Measurements from ENCODE around the gene MAML3.

Gene MAML3

DNA sequence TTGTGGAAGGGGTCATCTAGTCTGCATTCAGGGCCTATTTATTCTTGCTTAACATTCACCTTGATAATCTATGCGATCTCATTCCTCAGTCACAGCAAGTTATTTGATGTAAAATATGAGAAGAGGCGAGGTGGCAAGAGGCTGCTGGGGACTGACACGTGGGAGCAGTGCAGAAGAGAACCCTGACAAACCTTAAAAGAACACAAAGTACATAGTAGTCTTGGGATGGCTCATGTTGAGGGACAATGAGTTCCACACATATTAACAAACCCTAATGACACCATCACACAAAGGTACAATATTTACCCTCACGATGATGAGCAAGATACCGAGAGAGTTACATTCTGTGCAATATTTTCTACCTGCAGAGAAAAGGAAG, 57.5 kb downstream of the MAML3 start:
- Mint-ChIP-seq H3K4me3 (peak overlapping the region; percentile 89), H3K27ac (peak overlapping the region; percentile 97), H3K9me3 (no peaks in the 10 kb centered on the region), H3K27me3 (ENCODE audit: low read depth) (no peaks in the 10 kb centered on the region), H3K36me3 (ENCODE audit: low read depth) (no peaks in the 10 kb centered on the region), H3K4me1 (ENCODE audit: low read depth) (peaks cover 76% of the 10 kb centered on the region)
- no peak for DNase-seq (ENCODE audit: low spot score)

DNA sequence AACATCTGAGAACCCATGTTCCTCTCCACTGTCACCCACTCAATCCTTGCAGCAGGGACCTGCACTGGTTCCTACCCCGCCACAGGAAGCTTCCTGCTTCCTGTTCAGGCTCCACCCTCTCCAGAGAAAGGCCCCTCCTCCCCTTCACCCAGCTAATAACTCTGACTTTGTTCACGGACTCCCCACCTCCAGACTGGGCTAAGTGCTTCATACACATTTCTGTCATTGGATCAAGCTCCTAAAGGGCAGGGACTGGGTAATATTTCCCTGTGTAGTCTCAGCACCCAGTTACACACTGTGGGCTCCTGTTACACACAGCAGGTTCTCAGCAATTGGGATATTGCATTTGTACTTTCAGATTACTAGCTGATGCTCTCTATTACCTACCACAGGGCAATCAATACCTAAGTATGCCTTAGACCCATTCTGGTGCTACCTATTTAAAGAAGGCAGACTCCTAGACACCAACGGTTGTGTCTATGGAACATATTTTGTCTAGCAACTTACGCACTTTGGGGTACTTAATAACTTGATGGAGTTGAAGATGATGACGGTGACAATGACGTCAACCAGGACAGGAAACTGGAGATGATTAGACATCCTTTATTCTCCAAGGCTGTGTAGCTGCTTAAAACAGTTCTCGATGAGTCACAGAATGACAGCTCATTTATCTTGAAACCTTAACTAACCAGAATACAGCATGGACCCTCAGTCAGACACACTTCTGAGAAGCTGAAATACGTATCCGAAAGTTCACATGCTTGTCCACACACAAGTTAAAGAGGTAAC, 58.1 kb downstream of the MAML3 start:
- H3K4me3 Mint-ChIP-seq = peak overlapping the region; percentile 89
- no peaks in the 10 kb centered on the region for H3K9me3 Mint-ChIP-seq
- H3K27ac Mint-ChIP-seq = peak overlapping the region; percentile 97
- H3K36me3 Mint-ChIP-seq (ENCODE audit: low read depth) = no peaks in the 10 kb centered on the region
- peak; percentile 78 for DNase-seq (ENCODE audit: low spot score)
- H3K27me3 Mint-ChIP-seq (ENCODE audit: low read depth) = no peaks in the 10 kb centered on the region
- H3K4me1 Mint-ChIP-seq (ENCODE audit: low read depth) = peaks cover 80% of the 10 kb centered on the region

DNA sequence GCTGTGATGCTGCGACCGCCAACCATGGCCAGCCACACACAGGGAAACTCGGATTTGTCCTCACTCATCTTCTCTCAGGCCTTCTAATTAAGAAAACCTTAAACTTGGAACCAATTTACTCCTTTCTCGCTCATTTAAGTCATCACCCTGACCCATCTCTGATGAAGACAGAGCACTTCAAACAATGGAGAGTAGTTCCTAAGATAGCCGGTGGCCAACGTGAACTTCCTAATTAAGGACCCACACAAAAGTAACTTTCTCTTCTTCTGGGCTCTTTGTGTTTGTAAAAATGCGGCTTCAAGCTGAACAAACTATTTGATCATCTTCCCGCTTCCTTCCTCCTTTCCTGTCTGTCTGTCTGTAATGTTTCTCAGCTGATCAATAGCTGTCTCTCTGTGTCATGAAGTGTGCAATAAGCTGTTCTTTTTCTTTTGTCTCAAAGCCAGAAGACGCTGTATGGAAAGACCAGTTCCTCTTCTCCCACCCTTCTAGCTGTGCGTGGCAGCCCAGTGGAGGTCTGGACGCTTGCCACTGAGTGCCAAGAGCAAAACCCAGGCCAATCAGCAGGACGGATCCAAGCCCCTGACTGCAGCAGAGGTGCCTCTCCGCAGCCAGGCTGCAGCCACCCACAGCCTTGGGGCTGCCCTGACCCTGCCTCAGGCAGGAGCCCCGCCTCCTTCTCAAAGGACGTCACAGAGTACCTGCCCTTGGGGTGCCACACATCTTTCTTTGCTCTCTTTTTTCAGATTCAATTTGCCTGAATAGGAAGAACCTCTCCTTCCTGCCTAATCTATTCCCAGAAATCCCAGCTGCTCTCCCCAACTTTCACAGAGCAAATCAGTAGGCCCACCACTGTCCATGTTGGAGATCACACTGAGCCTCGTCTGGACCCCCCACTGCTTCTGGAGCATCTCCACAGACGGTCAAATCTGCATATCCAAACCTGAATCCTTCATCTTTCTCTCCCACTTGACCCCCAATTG, 59.3 kb downstream of the MAML3 start:
- no peaks in the 10 kb centered on the region for H3K27me3 Mint-ChIP-seq (ENCODE audit: low read depth)

DNA sequence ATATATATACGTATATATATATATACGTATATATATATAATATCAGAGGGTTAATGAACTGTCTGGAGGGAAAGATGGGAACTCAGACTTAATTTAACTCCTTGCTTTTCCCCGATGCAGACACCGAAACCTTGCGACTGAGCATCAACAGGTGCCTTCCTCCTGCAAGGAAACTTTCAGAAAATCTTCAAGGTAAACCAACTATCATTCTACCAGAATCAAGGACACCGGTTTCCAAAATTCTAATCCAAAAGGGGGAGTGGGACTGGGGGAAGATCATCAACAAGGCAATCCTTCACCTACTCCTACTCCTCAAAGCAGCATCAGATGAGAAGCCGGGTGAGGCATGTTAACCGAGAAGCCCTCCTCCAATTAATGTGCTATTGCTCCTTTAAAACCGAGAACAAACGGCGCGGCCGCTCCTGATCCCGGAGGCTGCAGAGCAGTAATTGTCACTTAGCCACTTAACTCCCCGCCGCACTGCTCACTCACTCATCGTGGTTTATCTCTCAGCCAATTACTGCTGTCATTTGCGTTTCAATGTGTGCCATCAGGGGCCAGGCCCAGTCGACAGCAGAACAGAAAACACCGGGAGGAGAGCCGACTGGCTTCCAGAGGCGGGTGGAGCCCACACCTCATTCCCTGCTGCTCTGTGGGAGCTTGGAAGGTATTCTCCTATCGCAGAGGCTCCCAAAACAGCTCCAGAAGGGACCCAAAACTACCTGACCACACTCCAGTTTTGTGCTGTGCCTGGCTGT, 61.7 kb downstream of the MAML3 start:
- no peak for DNase-seq (ENCODE audit: low spot score)
- H3K9me3 Mint-ChIP-seq = no peaks in the 10 kb centered on the region
- H3K4me1 Mint-ChIP-seq (ENCODE audit: low read depth) = peaks cover 67% of the 10 kb centered on the region
- no peak overlapping the region for H3K27ac Mint-ChIP-seq
- H3K4me3 Mint-ChIP-seq = peak overlapping the region; percentile 30
- peaks cover 2% of the 10 kb centered on the region for H3K27me3 Mint-ChIP-seq (ENCODE audit: low read depth)
- no peaks in the 10 kb centered on the region for H3K36me3 Mint-ChIP-seq (ENCODE audit: low read depth)

More for the DNA sequence above, 59.3 kb downstream of the MAML3 start:
- Mint-ChIP-seq H3K9me3 (no peaks in the 10 kb centered on the region), H3K4me3 (peak overlapping the region; percentile 89), H3K4me1 (ENCODE audit: low read depth) (peaks cover 74% of the 10 kb centered on the region), H3K36me3 (ENCODE audit: low read depth) (no peaks in the 10 kb centered on the region), H3K27ac (peak overlapping the region; percentile 97)
- peak; percentile 64 for DNase-seq (ENCODE audit: low spot score)

DNA sequence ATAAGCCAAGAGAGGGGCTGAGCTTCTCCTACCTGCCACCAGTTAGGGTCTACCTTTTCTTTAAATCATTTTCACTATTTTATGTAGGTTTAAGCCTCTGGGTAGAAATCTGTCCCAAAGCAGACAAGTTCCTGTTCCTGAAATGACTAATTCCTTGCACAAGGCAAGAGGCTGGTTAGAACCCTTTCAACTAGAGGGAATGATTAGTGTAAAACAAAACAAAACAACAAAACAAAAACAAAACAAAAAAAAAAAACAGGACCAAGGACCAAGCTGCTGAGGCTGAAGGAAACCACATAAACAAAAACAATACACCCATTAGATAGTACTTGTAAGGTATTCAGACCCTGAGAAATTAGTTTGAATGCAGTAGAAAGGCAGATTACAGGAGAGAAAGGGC, 62.7 kb downstream of the MAML3 start:
- DNase-seq (ENCODE audit: low spot score) = no peak
- Mint-ChIP-seq H3K4me3 (no peak overlapping the region), H3K9me3 (no peaks in the 10 kb centered on the region), H3K27me3 (ENCODE audit: low read depth) (peaks cover 2% of the 10 kb centered on the region), H3K27ac (no peak overlapping the region), H3K36me3 (ENCODE audit: low read depth) (peaks cover under 1% of the 10 kb centered on the region), H3K4me1 (ENCODE audit: low read depth) (peaks cover 58% of the 10 kb centered on the region)

DNA sequence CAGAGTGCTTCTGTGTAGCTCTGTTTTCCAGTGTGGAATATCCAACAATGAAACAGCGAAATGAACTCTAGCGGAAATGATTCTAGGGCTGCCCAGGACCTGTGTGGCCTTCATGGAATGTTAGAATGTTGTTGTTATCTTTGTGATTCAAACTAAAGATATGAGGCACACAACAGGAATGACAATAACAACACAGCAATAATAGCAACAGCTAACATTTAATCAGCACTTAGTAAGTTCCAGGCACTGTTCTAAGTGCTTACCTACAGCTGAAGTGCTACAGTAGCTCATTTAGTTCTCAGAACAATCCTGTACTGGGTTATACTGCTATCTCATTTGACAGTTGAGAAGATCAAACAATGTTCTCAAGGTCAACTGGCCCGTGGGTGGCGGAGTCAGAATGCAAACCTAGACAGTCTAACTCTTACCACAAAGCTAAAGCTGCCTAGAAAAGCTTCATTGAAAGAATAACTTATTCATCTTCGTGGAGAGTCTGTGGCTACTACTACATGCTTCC, 63.7 kb downstream of the MAML3 start:
- H3K4me1 Mint-ChIP-seq (ENCODE audit: low read depth) = peaks cover 47% of the 10 kb centered on the region
- H3K27ac Mint-ChIP-seq = no peak overlapping the region
- H3K9me3 Mint-ChIP-seq = no peaks in the 10 kb centered on the region
- H3K27me3 Mint-ChIP-seq (ENCODE audit: low read depth) = peaks cover 2% of the 10 kb centered on the region
- H3K36me3 Mint-ChIP-seq (ENCODE audit: low read depth) = peaks cover 3% of the 10 kb centered on the region
- no peak overlapping the region for H3K4me3 Mint-ChIP-seq
- DNase-seq (ENCODE audit: low spot score) = no peak

DNA sequence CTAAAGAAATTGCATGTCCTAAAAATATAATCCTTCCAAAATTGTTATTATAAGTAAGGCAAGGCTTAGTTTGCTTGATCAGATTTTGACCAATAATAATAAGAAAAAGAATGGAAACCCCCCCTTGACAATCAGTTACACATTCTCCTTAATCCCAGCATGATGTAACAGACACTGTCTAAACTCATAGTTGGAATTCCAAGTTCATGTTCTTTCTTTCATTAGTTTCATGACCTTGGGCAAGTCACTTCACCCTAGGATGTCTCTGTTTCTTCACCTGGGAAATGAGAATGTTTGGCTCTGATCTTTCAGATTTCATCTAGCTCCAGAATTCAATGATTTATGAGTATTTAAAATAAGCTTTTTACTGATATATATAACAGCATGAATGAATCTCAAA, 64.8 kb downstream of the MAML3 start:
- Mint-ChIP-seq H3K4me3 (no peak overlapping the region), H3K9me3 (no peaks in the 10 kb centered on the region), H3K27ac (no peak overlapping the region), H3K27me3 (ENCODE audit: low read depth) (peaks cover 2% of the 10 kb centered on the region), H3K36me3 (ENCODE audit: low read depth) (peaks cover 3% of the 10 kb centered on the region), H3K4me1 (ENCODE audit: low read depth) (peaks cover 42% of the 10 kb centered on the region)
- no peak for DNase-seq (ENCODE audit: low spot score)

DNA sequence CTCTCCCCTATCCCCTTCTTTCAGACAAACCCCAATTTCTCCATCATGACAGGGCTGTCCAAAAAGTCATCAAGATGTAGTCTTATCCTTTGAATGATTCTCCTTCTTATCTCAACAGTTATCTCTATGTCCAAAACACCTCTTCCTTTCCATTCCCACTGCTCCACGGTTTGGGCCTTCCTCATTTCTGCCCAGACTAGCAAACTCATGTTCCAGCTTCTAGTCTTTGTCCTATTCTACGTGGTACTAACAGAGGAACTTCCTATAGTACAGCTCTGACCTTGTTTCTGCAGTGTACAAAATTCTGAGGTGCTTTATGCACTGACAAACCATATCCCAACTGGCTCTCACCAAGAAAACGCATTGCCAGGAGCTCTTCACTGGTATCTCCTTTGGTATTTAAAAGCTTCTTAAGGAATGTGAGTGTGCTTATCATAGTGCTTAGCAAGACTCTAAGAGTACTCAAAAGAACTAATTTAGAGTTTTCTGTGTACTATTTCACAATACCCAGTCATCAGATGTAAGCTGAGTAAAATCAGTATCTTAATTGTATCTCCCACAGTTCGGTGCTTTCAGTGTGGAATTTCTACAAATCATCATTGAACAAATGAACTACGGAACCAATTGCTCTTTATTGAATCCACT, 65.5 kb downstream of the MAML3 start:
- Mint-ChIP-seq H3K27me3 (ENCODE audit: low read depth) (peaks cover 2% of the 10 kb centered on the region), H3K4me3 (no peak overlapping the region), H3K9me3 (no peaks in the 10 kb centered on the region), H3K36me3 (ENCODE audit: low read depth) (peaks cover 3% of the 10 kb centered on the region), H3K4me1 (ENCODE audit: low read depth) (peaks cover 40% of the 10 kb centered on the region), H3K27ac (no peak overlapping the region)
- no peak for DNase-seq (ENCODE audit: low spot score)

DNA sequence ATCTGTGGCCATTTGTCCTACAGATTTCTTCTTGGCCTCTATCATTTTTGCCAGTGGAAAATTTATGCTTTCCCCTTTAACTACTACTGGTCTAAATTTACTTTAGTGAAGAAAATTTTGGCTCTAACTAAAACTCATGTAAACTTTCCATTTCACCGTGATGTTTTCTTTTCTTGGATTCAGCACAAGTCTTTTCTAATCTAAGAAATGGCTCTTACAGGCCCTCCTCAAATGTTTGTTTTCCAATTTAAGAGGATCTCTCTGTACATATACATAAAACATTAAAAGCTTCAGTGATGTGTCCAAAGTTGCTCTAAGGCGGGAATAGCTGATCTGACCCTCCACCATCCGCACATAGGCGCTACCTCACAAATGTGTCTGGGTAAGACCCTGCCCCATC, 68.1 kb downstream of the MAML3 start:
- DNase-seq (ENCODE audit: low spot score) = no peak
- Mint-ChIP-seq H3K27me3 (ENCODE audit: low read depth) (peaks cover 2% of the 10 kb centered on the region), H3K9me3 (no peaks in the 10 kb centered on the region), H3K36me3 (ENCODE audit: low read depth) (peaks cover 3% of the 10 kb centered on the region), H3K4me1 (ENCODE audit: low read depth) (peaks cover 38% of the 10 kb centered on the region), H3K4me3 (no peak overlapping the region), H3K27ac (no peak overlapping the region)

DNA sequence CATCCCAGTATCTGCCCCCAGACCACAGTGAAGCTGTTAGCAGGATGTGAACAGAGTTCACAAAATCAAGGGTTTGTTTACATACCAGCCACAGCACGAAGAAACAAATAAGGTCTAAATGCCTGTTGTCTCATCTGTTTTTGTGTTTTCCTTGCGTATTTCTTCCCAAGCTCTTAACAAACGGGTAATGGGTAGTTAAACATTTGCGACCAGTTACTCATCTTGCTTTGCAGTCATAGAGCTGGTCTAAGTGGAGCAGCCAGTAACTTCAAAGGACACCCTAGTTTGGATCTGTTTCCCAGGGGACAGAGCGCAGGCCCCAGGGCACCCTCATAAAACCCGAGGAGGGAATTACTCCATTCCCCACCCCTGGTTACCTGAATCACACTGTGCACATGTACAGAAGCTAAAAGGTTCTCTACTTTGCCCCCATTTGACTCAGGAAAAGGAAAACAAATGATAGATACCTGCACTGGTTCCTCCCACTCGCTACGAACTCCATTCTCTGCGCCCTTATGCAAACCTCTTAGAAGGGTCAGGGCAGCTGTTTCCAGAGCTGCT, 68.8 kb downstream of the MAML3 start:
- H3K27ac Mint-ChIP-seq = no peak overlapping the region
- peaks cover 38% of the 10 kb centered on the region for H3K4me1 Mint-ChIP-seq (ENCODE audit: low read depth)
- no peak overlapping the region for H3K4me3 Mint-ChIP-seq
- H3K27me3 Mint-ChIP-seq (ENCODE audit: low read depth) = peaks cover 2% of the 10 kb centered on the region
- H3K36me3 Mint-ChIP-seq (ENCODE audit: low read depth) = peaks cover 3% of the 10 kb centered on the region
- DNase-seq (ENCODE audit: low spot score) = no peak
- H3K9me3 Mint-ChIP-seq = no peaks in the 10 kb centered on the region

DNA sequence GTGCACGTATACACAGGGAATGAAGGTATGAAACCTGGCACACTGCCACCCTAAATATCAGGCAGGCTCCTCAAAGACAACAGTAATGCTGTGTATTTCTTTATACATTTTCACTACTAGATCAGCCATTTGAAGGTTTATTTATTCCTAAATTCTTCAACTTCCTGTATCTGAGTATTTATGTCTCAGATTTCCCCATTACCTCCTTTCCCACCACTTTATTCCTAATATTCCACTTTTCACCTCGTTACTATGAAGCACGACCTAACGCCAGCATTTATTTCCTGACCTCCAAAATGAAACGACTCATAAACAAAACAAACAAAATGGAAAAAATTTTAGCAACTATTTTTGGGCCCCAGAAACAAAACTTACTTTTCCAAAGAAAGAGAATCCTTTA, 69.6 kb downstream of the MAML3 start:
- H3K4me3 Mint-ChIP-seq = no peak overlapping the region
- peaks cover 42% of the 10 kb centered on the region for H3K4me1 Mint-ChIP-seq (ENCODE audit: low read depth)
- H3K9me3 Mint-ChIP-seq = no peaks in the 10 kb centered on the region
- H3K36me3 Mint-ChIP-seq (ENCODE audit: low read depth) = peaks cover 5% of the 10 kb centered on the region
- no peak for DNase-seq (ENCODE audit: low spot score)
- H3K27me3 Mint-ChIP-seq (ENCODE audit: low read depth) = peaks cover 2% of the 10 kb centered on the region
- no peak overlapping the region for H3K27ac Mint-ChIP-seq

DNA sequence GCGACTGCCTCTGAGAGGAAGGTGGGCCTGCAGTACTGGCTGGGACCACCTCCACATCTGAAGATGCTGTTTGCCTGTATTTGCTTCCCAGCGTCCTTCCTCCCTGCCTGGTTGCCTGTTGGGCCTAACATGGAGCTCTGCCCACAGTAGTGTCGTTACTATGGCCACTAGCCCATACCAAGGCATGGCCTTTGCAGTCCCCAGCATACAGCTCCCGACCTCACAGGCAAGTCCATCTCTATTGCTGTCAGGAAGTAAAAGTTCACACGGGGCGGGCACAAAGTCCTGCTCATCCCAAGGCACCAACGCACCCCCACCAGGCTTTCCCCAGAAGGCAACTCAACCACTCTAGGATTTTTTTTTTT, 71.6 kb downstream of the MAML3 start:
- peaks cover 4% of the 10 kb centered on the region for H3K27me3 Mint-ChIP-seq (ENCODE audit: low read depth)
- H3K4me1 Mint-ChIP-seq (ENCODE audit: low read depth) = peaks cover 47% of the 10 kb centered on the region
- no peaks in the 10 kb centered on the region for H3K9me3 Mint-ChIP-seq
- DNase-seq (ENCODE audit: low spot score) = no peak
- no peak overlapping the region for H3K4me3 Mint-ChIP-seq
- H3K27ac Mint-ChIP-seq = no peak overlapping the region
- H3K36me3 Mint-ChIP-seq (ENCODE audit: low read depth) = peaks cover 7% of the 10 kb centered on the region
